ENCODE measurements around the gene ASB6. TPM values are rescaled to one million over a fixed set of nuclear protein-coding genes. Genes with fewer than 3 reads are reported as not detected.
A peak's percentile ranks its signal among the peaks of the same experiment; 100 is the strongest.

ASB6 gene
- total and polyA plus RNA-seq, 2 of the 13 experiments (the other 11 are each of a cell fraction or from before 2014, with no cell fraction given), result 8.2 to 8.4 TPM

DNA sequence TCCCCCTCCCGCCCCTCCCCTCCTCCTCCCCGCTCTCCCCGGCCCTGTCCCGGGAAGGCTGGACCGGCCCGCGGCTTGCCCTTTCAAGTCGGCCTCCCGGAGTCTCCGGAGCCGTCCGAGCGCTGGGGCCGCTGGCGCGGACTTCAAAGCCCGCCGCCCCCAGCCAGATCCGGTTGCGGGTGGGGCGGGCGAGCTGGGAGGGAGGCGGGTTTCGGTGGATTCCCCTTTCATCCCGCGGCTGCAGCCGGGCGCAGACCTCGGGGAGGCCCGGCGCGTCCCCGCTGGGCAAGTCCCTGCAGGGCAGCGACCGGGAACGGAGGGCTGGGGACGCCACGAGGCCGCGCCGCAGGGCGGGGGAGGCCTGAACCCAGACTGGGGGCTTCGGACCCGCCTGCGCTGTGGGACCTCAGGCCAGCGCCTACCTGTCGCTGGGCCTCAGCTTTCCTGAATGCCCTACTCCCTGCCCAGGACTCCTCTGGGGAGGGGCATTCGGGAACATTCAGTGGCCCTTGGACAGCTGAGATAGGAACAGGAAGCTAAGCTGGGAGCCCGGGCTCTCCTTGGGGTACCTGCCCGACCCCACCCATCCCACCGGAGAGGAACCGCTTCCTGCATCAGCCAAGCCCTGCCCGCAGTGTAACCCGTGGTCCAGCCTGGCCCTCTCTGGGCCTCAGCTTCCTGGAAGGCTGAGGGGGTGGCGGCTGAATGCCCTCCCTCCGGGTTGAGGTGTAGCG, 44.4 kb downstream of the ASB6 start (continued):
- TF ChIP-seq, protein P1, sequence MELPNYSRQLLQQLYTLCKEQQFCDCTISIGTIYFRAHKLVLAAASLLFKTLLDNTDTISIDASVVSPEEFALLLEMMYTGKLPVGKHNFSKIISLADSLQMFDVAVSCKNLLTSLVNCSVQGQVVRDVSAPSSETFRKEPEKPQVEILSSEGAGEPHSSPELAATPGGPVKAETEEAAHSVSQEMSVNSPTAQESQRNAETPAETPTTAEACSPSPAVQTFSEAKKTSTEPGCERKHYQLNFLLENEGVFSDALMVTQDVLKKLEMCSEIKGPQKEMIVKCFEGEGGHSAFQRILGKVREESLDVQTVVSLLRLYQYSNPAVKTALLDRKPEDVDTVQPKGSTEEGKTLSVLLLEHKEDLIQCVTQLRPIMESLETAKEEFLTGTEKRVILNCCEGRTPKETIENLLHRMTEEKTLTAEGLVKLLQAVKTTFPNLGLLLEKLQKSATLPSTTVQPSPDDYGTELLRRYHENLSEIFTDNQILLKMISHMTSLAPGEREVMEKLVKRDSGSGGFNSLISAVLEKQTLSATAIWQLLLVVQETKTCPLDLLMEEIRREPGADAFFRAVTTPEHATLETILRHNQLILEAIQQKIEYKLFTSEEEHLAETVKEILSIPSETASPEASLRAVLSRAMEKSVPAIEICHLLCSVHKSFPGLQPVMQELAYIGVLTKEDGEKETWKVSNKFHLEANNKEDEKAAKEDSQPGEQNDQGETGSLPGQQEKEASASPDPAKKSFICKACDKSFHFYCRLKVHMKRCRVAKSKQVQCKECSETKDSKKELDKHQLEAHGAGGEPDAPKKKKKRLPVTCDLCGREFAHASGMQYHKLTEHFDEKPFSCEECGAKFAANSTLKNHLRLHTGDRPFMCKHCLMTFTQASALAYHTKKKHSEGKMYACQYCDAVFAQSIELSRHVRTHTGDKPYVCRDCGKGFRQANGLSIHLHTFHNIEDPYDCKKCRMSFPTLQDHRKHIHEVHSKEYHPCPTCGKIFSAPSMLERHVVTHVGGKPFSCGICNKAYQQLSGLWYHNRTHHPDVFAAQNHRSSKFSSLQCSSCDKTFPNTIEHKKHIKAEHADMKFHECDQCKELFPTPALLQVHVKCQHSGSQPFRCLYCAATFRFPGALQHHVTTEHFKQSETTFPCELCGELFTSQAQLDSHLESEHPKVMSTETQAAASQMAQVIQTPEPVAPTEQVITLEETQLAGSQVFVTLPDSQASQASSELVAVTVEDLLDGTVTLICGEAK (IDR thresholded peaks at IDR 0.05), result no peak
- TF ChIP-seq, protein P1 (CRISPR knock-in tag; IDR thresholded peaks at IDR 0.05), result peak; percentile 34
- TF ChIP-seq, protein P2, sequence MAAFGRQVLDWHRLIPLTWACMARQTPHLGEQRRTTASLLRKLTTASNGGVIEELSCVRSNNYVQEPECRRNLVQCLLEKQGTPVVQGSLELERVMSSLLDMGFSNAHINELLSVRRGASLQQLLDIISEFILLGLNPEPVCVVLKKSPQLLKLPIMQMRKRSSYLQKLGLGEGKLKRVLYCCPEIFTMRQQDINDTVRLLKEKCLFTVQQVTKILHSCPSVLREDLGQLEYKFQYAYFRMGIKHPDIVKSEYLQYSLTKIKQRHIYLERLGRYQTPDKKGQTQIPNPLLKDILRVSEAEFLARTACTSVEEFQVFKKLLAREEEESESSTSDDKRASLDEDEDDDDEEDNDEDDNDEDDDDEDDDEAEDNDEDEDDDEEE (CRISPR knock-in tag; IDR thresholded peaks at IDR 0.05), result no peak
- TF ChIP-seq ZNF235 (CRISPR knock-in tag; IDR thresholded peaks at IDR 0.05; ENCODE audit: borderline replicate concordance) (peak; percentile 66; the same call in 1 of the 2 replicates), KAT7 (CRISPR knock-in tag; IDR thresholded peaks at IDR 0.05; ENCODE audit: borderline replicate concordance) (peak; percentile 72; the same call in 1 of the 2 replicates), ZMYM4 (CRISPR knock-in tag; IDR thresholded peaks at IDR 0.05) (no peak; the same call in 1 of the 2 replicates), ZNF10 (CRISPR knock-in tag; IDR thresholded peaks at IDR 0.05; ENCODE audit: borderline replicate concordance, low read depth) (no peak), ZNF501 (CRISPR knock-in tag; IDR thresholded peaks at IDR 0.05) (peak; percentile 70), ZNF224 (CRISPR knock-in tag; IDR thresholded peaks at IDR 0.05) (no peak), SMC3 (IDR thresholded peaks at IDR 0.05; ENCODE audit: low read length) (no peak)
- TF ChIP-seq, protein P3, sequence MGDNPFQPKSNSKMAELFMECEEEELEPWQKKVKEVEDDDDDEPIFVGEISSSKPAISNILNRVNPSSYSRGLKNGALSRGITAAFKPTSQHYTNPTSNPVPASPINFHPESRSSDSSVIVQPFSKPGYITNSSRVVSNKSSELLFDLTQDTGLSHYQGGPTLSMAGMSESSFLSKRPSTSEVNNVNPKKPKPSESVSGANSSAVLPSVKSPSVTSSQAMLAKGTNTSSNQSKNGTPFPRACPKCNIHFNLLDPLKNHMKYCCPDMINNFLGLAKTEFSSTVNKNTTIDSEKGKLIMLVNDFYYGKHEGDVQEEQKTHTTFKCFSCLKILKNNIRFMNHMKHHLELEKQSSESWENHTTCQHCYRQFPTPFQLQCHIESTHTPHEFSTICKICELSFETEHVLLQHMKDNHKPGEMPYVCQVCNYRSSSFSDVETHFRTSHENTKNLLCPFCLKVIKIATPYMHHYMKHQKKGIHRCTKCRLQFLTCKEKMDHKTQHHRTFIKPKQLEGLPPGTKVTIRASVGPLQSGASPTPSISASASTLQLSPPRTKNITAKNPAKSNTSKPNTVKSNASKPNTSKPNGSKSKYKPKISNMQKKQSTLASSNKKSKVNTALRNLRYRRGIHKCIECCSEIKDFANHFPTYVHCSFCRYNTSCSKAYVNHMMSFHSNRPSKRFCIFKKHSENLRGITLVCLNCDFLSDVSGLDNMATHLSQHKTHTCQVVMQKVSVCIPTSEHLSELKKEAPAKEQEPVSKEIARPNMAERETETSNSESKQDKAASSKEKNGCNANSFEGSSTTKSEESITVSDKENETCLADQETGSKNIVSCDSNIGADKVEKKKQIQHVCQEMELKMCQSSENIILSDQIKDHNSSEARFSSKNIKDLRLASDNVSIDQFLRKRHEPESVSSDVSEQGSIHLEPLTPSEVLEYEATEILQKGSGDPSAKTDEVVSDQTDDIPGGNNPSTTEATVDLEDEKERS (CRISPR knock-in tag; IDR thresholded peaks at IDR 0.05), result no peak
- TF ChIP-seq, protein P4, sequence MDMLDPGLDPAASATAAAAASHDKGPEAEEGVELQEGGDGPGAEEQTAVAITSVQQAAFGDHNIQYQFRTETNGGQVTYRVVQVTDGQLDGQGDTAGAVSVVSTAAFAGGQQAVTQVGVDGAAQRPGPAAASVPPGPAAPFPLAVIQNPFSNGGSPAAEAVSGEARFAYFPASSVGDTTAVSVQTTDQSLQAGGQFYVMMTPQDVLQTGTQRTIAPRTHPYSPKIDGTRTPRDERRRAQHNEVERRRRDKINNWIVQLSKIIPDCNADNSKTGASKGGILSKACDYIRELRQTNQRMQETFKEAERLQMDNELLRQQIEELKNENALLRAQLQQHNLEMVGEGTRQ (IDR thresholded peaks at IDR 0.05; ENCODE audit: low read depth, low read length), result no peak
- TF ChIP-seq, protein P4 (CRISPR knock-in tag; IDR thresholded peaks at IDR 0.05; ENCODE audit: borderline replicate concordance), result no peak; the same call in 1 of the 2 replicates
